ENCODE results near the gene MAPK10. TPM values are rescaled to one million over a fixed set of nuclear protein-coding genes. Genes with fewer than 3 reads are reported as not detected.

Gene MAPK10
- total RNA-seq, 2 experiments from 2014 or later, result not detected

GRCh38 chr4:86114563-86114962, 245.3 kb downstream of the MAPK10 start:
- H3K4me3 Mint-ChIP-seq, result no peak overlapping the region
- peaks cover 8% of the 10 kb centered on the region for H3K9me3 Mint-ChIP-seq (ENCODE audit: insufficient read depth)
- POLR2A ChIA-PET, result no interaction called here
- CTCF ChIA-PET, result no interaction called here
- DNase-seq (no peak), ATAC-seq (no peak)
- H3K36me3 Mint-ChIP-seq (ENCODE audit: low read depth), result no peaks in the 10 kb centered on the region
- no peaks in the 10 kb centered on the region for H3K27me3 Mint-ChIP-seq (ENCODE audit: low read depth)
- H3K27ac Mint-ChIP-seq, result no peak overlapping the region
- no peaks in the 10 kb centered on the region for H3K4me1 Mint-ChIP-seq (ENCODE audit: low read depth)

DNA sequence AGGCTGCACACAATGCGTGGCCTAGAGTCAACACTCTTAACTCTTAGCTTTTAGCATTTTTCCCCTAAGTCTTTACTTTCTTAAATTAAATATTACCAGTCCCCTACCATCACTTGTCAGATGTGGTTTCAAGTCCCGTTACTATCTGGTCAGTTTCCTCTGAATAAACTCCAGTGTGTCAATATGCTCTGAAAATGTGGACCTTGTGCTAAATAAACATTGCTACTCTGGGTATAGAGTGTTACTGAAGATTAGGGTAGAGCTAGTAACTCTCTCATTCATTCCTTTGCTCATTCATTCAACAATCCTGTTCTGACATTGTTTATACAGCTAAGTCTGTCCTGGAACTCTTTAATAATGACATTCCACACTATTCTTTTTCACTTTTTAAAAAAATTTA, 251.0 kb downstream of the MAPK10 start:
- Mint-ChIP-seq H3K4me3 (no peak overlapping the region), H3K4me1 (ENCODE audit: low read depth) (no peaks in the 10 kb centered on the region), H3K36me3 (ENCODE audit: low read depth) (no peaks in the 10 kb centered on the region), H3K27ac (no peak overlapping the region), H3K27me3 (ENCODE audit: low read depth) (no peaks in the 10 kb centered on the region), H3K9me3 (ENCODE audit: insufficient read depth) (peaks cover 8% of the 10 kb centered on the region)
- ATAC-seq (no peak), DNase-seq (no peak)
- ChIA-PET CTCF (no interaction called here), POLR2A (no interaction called here)

GRCh38 chr4:86108137-86108536, 251.7 kb downstream of the MAPK10 start:
- no peak overlapping the region for H3K4me3 Mint-ChIP-seq
- no peaks in the 10 kb centered on the region for H3K4me1 Mint-ChIP-seq (ENCODE audit: low read depth)
- H3K27me3 Mint-ChIP-seq (ENCODE audit: low read depth), result no peaks in the 10 kb centered on the region
- DNase-seq (no peak), ATAC-seq (no peak)
- ChIA-PET POLR2A (no interaction called here), CTCF (no interaction called here)
- H3K36me3 Mint-ChIP-seq (ENCODE audit: low read depth), result no peaks in the 10 kb centered on the region
- peaks cover 5% of the 10 kb centered on the region for H3K9me3 Mint-ChIP-seq (ENCODE audit: insufficient read depth)
- H3K27ac Mint-ChIP-seq, result no peak overlapping the region

DNA sequence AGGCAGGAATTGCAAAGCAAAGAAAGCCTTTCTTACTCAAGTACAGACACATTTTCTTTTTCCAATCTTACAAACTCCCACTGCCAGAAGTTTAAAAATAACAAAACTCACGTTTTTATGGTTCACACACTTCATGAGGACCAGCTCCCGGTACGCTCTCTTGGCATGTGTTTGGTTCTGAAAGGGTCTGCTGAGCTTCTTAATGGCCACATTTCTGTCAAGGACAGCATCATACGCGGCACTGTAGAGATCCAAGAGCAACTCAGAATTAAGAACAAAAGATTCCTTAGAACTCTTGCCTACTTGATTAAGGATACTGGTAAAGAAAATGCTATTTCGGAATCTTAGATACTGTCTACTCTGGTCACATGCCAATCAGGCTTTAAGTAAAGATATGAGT, 252.7 kb downstream of the MAPK10 start:
- no peaks in the 10 kb centered on the region for H3K27me3 Mint-ChIP-seq (ENCODE audit: low read depth)
- ATAC-seq, result no peak
- peaks cover under 1% of the 10 kb centered on the region for H3K9me3 Mint-ChIP-seq (ENCODE audit: insufficient read depth)
- DNase-seq, result no peak
- POLR2A ChIA-PET, result no interaction called here
- no peak overlapping the region for H3K27ac Mint-ChIP-seq
- CTCF ChIA-PET, result no interaction called here
- no peaks in the 10 kb centered on the region for H3K36me3 Mint-ChIP-seq (ENCODE audit: low read depth)
- H3K4me1 Mint-ChIP-seq (ENCODE audit: low read depth), result no peaks in the 10 kb centered on the region
- H3K4me3 Mint-ChIP-seq, result no peak overlapping the region

GRCh38 chr4:86106475-86106874, 253.4 kb downstream of the MAPK10 start:
- Mint-ChIP-seq H3K27me3 (ENCODE audit: low read depth) (no peaks in the 10 kb centered on the region), H3K4me1 (ENCODE audit: low read depth) (no peaks in the 10 kb centered on the region), H3K4me3 (no peak overlapping the region), H3K9me3 (ENCODE audit: insufficient read depth) (no peaks in the 10 kb centered on the region), H3K27ac (no peak overlapping the region), H3K36me3 (ENCODE audit: low read depth) (no peaks in the 10 kb centered on the region)
- DNase-seq (no peak), ATAC-seq (no peak)
- ChIA-PET CTCF (no interaction called here), POLR2A (no interaction called here)

- no peak for ATAC-seq
- DNase-seq, result no peak
- H3K4me1 Mint-ChIP-seq (ENCODE audit: low read depth), result no peaks in the 10 kb centered on the region
- no peaks in the 10 kb centered on the region for H3K36me3 Mint-ChIP-seq (ENCODE audit: low read depth)
- H3K9me3 Mint-ChIP-seq (ENCODE audit: insufficient read depth), result no peaks in the 10 kb centered on the region
- CTCF ChIA-PET, result no interaction called here
- H3K4me3 Mint-ChIP-seq, result no peak overlapping the region
- H3K27me3 Mint-ChIP-seq (ENCODE audit: low read depth), result no peaks in the 10 kb centered on the region
- no peak overlapping the region for H3K27ac Mint-ChIP-seq
- POLR2A ChIA-PET, result no interaction called here
These were observed 258.0 kb downstream of the MAPK10 start for GRCh38 chr4:86101841-86102240.

GRCh38 chr4:86101410-86101809, 258.4 kb downstream of the MAPK10 start:
- no peaks in the 10 kb centered on the region for H3K4me1 Mint-ChIP-seq (ENCODE audit: low read depth)
- ChIA-PET POLR2A (no interaction called here), CTCF (no interaction called here)
- H3K27me3 Mint-ChIP-seq (ENCODE audit: low read depth), result no peaks in the 10 kb centered on the region
- H3K4me3 Mint-ChIP-seq, result no peak overlapping the region
- no peaks in the 10 kb centered on the region for H3K36me3 Mint-ChIP-seq (ENCODE audit: low read depth)
- no peak overlapping the region for H3K27ac Mint-ChIP-seq
- H3K9me3 Mint-ChIP-seq (ENCODE audit: insufficient read depth), result no peaks in the 10 kb centered on the region
- DNase-seq, result no peak
- ATAC-seq, result no peak

- H3K4me1 Mint-ChIP-seq (ENCODE audit: low read depth), result no peaks in the 10 kb centered on the region
- no peak overlapping the region for H3K4me3 Mint-ChIP-seq
- ATAC-seq (no peak), DNase-seq (no peak)
- H3K9me3 Mint-ChIP-seq (ENCODE audit: insufficient read depth), result no peaks in the 10 kb centered on the region
- H3K27ac Mint-ChIP-seq, result no peak overlapping the region
- ChIA-PET POLR2A (no interaction called here), CTCF (no interaction called here)
- no peaks in the 10 kb centered on the region for H3K27me3 Mint-ChIP-seq (ENCODE audit: low read depth)
- no peaks in the 10 kb centered on the region for H3K36me3 Mint-ChIP-seq (ENCODE audit: low read depth)
These were observed 259.2 kb downstream of the MAPK10 start for GRCh38 chr4:86100539-86101215.

- ATAC-seq, result no peak
- CTCF ChIA-PET, result no interaction called here
- H3K4me1 Mint-ChIP-seq (ENCODE audit: low read depth), result no peaks in the 10 kb centered on the region
- no peaks in the 10 kb centered on the region for H3K36me3 Mint-ChIP-seq (ENCODE audit: low read depth)
- H3K4me3 Mint-ChIP-seq, result no peak overlapping the region
- H3K27me3 Mint-ChIP-seq (ENCODE audit: low read depth), result no peaks in the 10 kb centered on the region
- POLR2A ChIA-PET, result no interaction called here
- H3K9me3 Mint-ChIP-seq (ENCODE audit: insufficient read depth), result no peaks in the 10 kb centered on the region
- no peak for DNase-seq
- H3K27ac Mint-ChIP-seq, result no peak overlapping the region
These were observed 260.5 kb downstream of the MAPK10 start for GRCh38 chr4:86099348-86099747.

DNA sequence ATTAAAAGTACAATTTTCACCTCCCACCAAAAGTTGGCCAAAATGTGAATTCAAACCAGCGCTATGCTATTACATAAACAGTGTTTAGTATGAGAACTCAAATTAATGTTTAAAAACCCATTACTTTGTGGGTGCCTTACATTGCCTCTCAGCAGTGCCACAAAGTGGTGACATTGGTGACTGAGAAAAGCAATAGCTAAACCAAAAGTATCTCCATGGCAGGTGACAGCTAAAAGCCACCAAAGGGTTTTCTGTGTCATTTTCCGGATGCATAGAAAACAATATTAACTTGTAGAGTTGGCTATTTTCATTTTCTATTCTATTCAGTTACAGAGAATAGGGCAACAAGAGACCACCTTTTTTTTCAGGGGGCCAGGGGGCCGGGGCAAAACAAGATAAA, 261.2 kb downstream of the MAPK10 start:
- POLR2A ChIA-PET, result no interaction called here
- no peaks in the 10 kb centered on the region for H3K36me3 Mint-ChIP-seq (ENCODE audit: low read depth)
- CTCF ChIA-PET, result no interaction called here
- H3K27me3 Mint-ChIP-seq (ENCODE audit: low read depth), result no peaks in the 10 kb centered on the region
- no peak overlapping the region for H3K4me3 Mint-ChIP-seq
- DNase-seq, result no peak
- H3K4me1 Mint-ChIP-seq (ENCODE audit: low read depth), result no peaks in the 10 kb centered on the region
- no peak overlapping the region for H3K27ac Mint-ChIP-seq
- no peaks in the 10 kb centered on the region for H3K9me3 Mint-ChIP-seq (ENCODE audit: insufficient read depth)
- ATAC-seq, result no peak

DNA sequence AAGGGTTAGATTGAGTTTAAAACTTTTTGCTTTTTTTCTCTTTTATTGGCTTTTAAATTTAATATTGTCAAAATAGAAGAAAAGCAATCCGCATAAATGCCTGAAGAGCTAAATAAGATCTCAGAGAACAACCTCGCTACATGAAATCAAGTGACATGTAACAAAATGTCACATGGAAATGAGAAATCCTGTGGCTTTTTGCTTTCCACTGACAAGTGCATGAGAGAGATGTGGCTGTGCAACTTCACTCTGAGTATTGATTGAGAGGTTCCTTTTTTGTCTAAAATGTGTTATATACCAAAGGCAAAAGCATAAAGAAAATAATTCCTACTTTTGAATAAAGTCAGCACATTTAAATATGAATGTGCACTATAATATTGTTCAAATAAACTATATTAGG, 263.5 kb downstream of the MAPK10 start:
- Mint-ChIP-seq H3K27me3 (ENCODE audit: low read depth) (no peaks in the 10 kb centered on the region), H3K4me3 (no peak overlapping the region), H3K4me1 (ENCODE audit: low read depth) (no peaks in the 10 kb centered on the region), H3K9me3 (ENCODE audit: insufficient read depth) (no peaks in the 10 kb centered on the region), H3K27ac (no peak overlapping the region), H3K36me3 (ENCODE audit: low read depth) (no peaks in the 10 kb centered on the region)
- POLR2A ChIA-PET, result no interaction called here
- ATAC-seq, result no peak
- DNase-seq, result no peak
- CTCF ChIA-PET, result no interaction called here

GRCh38 chr4:86092684-86093083, 267.2 kb downstream of the MAPK10 start:
- ChIA-PET CTCF (no interaction called here), POLR2A (no interaction called here)
- no peak for ATAC-seq
- no peak overlapping the region for H3K27ac Mint-ChIP-seq
- H3K27me3 Mint-ChIP-seq (ENCODE audit: low read depth), result no peaks in the 10 kb centered on the region
- no peak for DNase-seq
- no peaks in the 10 kb centered on the region for H3K9me3 Mint-ChIP-seq (ENCODE audit: insufficient read depth)
- H3K4me1 Mint-ChIP-seq (ENCODE audit: low read depth), result no peaks in the 10 kb centered on the region
- H3K4me3 Mint-ChIP-seq, result no peak overlapping the region
- no peaks in the 10 kb centered on the region for H3K36me3 Mint-ChIP-seq (ENCODE audit: low read depth)

- Mint-ChIP-seq H3K4me3 (no peak overlapping the region), H3K27ac (no peak overlapping the region), H3K36me3 (ENCODE audit: low read depth) (no peaks in the 10 kb centered on the region), H3K27me3 (ENCODE audit: low read depth) (no peaks in the 10 kb centered on the region), H3K4me1 (ENCODE audit: low read depth) (no peaks in the 10 kb centered on the region), H3K9me3 (ENCODE audit: insufficient read depth) (no peaks in the 10 kb centered on the region)
- POLR2A ChIA-PET, result no interaction called here
- CTCF ChIA-PET, result no interaction called here
- no peak for ATAC-seq
- DNase-seq, result no peak
These were observed 268.7 kb downstream of the MAPK10 start for GRCh38 chr4:86091201-86091600.

Measured in activated CD8-positive, alpha-beta T cell treated with anti-CD3 and anti-CD28 coated beads, Interleukin-2, amount 10 ng/mL, durations not matched to agents 7 days and 5 days (primary cell).